ENCODE data around the gene RHOC. TPM values are rescaled to one million over a fixed set of nuclear protein-coding genes. Genes with fewer than 3 reads are reported as not detected.

RHOC gene
- total RNA-seq, 1 experiment from 2014 or later: 197 TPM

DNA sequence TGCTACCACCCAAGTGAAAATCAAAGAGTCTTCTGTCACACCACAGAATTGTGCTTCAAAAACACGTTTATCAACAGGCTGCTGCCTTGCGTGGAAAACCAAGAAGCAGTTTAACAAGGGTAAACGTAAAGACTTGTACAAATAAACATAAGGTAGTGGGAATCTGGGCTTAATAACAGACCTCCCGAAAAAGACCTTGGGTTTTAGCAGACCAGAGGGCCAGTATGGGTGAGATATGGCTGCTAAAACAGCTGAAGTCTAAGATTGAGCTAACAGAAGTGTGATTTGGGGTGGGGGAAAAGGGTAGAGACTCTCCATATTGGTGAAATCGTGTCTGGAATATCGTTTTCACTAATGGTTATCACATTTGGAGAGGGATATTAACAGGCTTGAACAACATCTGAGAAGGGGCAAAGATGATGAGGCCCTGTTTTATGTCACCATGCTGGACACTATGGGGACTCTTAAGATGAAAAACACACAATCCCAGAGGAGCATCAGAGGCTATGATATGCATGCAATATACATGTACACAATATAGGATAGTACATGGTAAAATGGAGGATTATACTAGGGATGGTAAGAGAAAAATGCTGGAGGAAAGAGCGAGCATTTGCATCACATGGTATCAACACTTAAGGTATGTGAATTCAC, 31.1 kb downstream of the RHOC start:
- no peaks in the 10 kb centered on the region for H3K27me3 ChIP-seq (ENCODE audit: control insufficient read depth, insufficient read depth, low read length)
- DNase-seq (ENCODE audit: low read depth, low spot score): no peak
- H3K36me3 ChIP-seq (ENCODE audit: control insufficient read depth, insufficient read depth, low read length): no peaks in the 10 kb centered on the region; the same call in 1 of the 2 replicates
- ATAC-seq: no peak
- CTCF ChIA-PET: no interaction called here
- in situ Hi-C loops (cut with HindIII; ENCODE audit: low pct_unique_long_range_greater_than_20kb, low sequenced_read_pairs): no loop called here
- peaks cover 24% of the 10 kb centered on the region for H3K4me1 ChIP-seq (ENCODE audit: control insufficient read depth, insufficient read depth, low read length)
- POLR2A ChIA-PET: no interaction called here
- peak overlapping the region; percentile 73 to 79 for H3K4me3 ChIP-seq (ENCODE audit: low read depth in 2 of 2, low read length in 2 of 2)
- intact Hi-C loops (cut with micrococcal nuclease; ENCODE audit: unreplicated experiment): no loop called here
- BruUV-seq (replicated peaks): no TSS peak
- H3K9me3 ChIP-seq (ENCODE audit: control insufficient read depth, insufficient read depth, low read depth, low read length): no peaks in the 10 kb centered on the region
- H3K27ac ChIP-seq (ENCODE audit: low read length): peak overlapping the region; percentile 83
- TF ChIP-seq POLR2AphosphoS5 (IDR thresholded peaks at IDR 0.05; ENCODE audit: low read depth, low read length): no peak
- no peak for TF ChIP-seq CTCF (IDR thresholded peaks at IDR 0.05)
- TF ChIP-seq SIN3A (IDR thresholded peaks at IDR 0.05; ENCODE audit: borderline replicate concordance, insufficient read depth, low read depth, low read length): no peak
- TF ChIP-seq REST (IDR thresholded peaks at IDR 0.05; ENCODE audit: insufficient read depth in 1 of 2, low read depth in 2 of 2, low read length in 1 of 2): no peak
- no peak for TF ChIP-seq TCF7L2 (IDR thresholded peaks at IDR 0.05; ENCODE audit: low read depth, low read length)

GRCh38 chr1:112674986-112675727, 31.8 kb downstream of the RHOC start:
- Histone ChIP-seq H3K27ac (ENCODE audit: low read length) (peak overlapping the region; percentile 84), H3K9me3 (ENCODE audit: control insufficient read depth, insufficient read depth, low read depth, low read length) (no peaks in the 10 kb centered on the region), H3K36me3 (ENCODE audit: control insufficient read depth, insufficient read depth, low read length) (no peaks in the 10 kb centered on the region; the same call in 1 of the 2 replicates), H3K27me3 (ENCODE audit: control insufficient read depth, insufficient read depth, low read length) (no peaks in the 10 kb centered on the region), H3K4me3 (ENCODE audit: low read depth in 2 of 2, low read length in 2 of 2) (peak overlapping the region; percentile 73 to 79), H3K4me1 (ENCODE audit: control insufficient read depth, insufficient read depth, low read length) (peaks cover 24% of the 10 kb centered on the region)
- BruUV-seq (replicated peaks): no TSS peak
- ChIA-PET CTCF (no interaction called here), POLR2A (interaction anchor here (0.6 kb wide), 1 partner anchor 15 kb away, joined by 5 read pairs; no protein-coding TSS in a partner anchor)
- peak; percentile 71 for ATAC-seq
- no peak for DNase-seq (ENCODE audit: low read depth, low spot score)
- in situ Hi-C loops (cut with HindIII; ENCODE audit: low pct_unique_long_range_greater_than_20kb, low sequenced_read_pairs): no loop called here
- peak; percentile 40 for TF ChIP-seq CTCF (IDR thresholded peaks at IDR 0.05)
- no peak for TF ChIP-seq POLR2AphosphoS5 (IDR thresholded peaks at IDR 0.05; ENCODE audit: low read depth, low read length)
- intact Hi-C loops (cut with micrococcal nuclease; ENCODE audit: unreplicated experiment): no loop called here

All from Panc1 (cell line).